Cardiac fibroblast (primary cell): ENCODE measurements around the gene RIPPLY3.
A peak's percentile ranks its signal among the peaks of the same experiment; 100 is the strongest.
"Not testable (repeated sequence)": the region's sequence is repeated elsewhere in the genome, so short reads cannot be mapped to it uniquely, and the experiment has no call there.

Source experiments
- DNase-seq, 2 donors: peaks; one replicate each; pipeline versions ENCODE4 v3.0.0 to v3.0.0-alpha.2; 2010; ENCODE audit warnings: low read depth in 2 of 2
- H3K4me3 ChIP-seq, 2 donors: replicated peaks in 1 of 2; 1 replicate in 1 of 2; 2 replicates in 1 of 2; pipeline ENCODE4 v1.5.1; 2011; ENCODE audit warnings: low read depth in 2 of 2, low read length in 2 of 2, mild to moderate bottlenecking in 2 of 2, moderate library complexity in 1 of 2
- TF ChIP-seq, protein P1 (sequence below): IDR thresholded peaks from one replicate; pipeline ENCODE4 v1.5.1; 2011; ENCODE audit warnings: low read depth, mild to moderate bottlenecking, low read length, inconsistent platforms

RIPPLY3 gene

GRCh38 chr21:37030864-37031263 lies 24.4 kb downstream of the RIPPLY3 start:
- no peak overlapping the region for H3K4me3 ChIP-seq
- DNase-seq, result no peak
- TF ChIP-seq, protein P1, sequence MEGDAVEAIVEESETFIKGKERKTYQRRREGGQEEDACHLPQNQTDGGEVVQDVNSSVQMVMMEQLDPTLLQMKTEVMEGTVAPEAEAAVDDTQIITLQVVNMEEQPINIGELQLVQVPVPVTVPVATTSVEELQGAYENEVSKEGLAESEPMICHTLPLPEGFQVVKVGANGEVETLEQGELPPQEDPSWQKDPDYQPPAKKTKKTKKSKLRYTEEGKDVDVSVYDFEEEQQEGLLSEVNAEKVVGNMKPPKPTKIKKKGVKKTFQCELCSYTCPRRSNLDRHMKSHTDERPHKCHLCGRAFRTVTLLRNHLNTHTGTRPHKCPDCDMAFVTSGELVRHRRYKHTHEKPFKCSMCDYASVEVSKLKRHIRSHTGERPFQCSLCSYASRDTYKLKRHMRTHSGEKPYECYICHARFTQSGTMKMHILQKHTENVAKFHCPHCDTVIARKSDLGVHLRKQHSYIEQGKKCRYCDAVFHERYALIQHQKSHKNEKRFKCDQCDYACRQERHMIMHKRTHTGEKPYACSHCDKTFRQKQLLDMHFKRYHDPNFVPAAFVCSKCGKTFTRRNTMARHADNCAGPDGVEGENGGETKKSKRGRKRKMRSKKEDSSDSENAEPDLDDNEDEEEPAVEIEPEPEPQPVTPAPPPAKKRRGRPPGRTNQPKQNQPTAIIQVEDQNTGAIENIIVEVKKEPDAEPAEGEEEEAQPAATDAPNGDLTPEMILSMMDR, result no peak

DNA sequence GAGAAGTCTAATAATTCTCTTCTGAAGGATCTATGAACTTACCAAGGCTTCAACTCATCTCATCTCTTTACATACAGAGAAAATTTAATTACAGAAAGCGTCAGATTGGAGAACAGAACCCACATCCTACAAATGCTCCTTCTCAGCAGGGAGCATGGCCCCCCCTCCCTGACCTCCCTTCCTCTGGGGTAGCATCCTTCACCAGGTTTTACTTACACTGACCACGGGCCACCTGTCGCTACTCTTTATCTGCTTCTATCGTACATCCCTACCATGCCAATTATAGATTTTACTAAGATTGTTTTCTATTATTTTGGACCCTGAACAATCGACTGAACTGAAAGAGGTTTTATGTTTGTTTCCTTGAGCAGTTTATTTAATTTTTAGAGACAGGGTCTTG lies 25.8 kb downstream of the RIPPLY3 start:
- no peak overlapping the region for H3K4me3 ChIP-seq
- no peak for DNase-seq
- TF ChIP-seq, protein P1, result no peak

- TF ChIP-seq, protein P1, result no peak
- no peak overlapping the region for H3K4me3 ChIP-seq
- peak; percentile 36 to 75 for DNase-seq
Observed at GRCh38 chr21:37032877-37033471, 26.5 kb downstream of the RIPPLY3 start.

DNA sequence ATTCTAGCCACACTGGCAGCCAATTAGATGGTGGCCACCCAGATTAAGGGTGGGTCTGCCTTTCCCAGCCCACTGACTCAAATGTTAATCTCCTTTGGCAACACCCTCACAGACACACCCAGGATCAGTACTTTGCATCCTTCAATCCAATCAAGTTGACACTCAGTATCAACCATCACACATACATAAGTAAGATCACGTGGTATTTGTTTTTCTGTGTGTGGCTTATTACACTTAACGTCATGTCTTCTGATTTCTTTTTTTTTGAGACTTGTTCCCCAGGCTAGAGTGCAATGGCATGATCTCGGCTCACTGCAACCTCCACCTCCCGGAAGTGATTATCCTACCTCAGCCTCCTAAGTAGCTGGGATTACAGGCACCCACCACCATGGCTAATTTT lies 27.9 kb downstream of the RIPPLY3 start:
- H3K4me3 ChIP-seq, DNase-seq: not testable (repeated sequence)

DNA sequence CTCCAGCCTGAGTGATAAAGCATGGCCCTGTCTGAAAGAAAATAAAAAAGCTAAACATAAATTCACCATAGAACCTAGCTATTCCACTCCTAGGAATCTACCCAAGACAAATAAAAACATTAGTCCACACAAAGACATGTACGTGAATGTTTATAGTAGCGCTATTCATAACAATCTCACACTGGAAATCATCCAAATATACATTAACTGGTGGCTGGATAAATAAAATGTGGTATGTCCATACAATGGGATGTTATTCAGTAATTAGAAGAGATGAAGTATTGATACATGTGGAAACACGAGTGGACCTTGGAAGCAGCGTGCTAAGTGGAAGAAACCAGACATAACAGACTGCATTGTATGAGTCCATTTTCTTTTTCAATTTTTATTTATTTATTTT lies 29.7 kb downstream of the RIPPLY3 start:
- TF ChIP-seq, protein P1, result no peak
- peak in 1 of 2 donors; percentile 7 for DNase-seq
- no peak overlapping the region for H3K4me3 ChIP-seq

GRCh38 chr21:37039411-37040075 lies 33.0 kb downstream of the RIPPLY3 start:
- H3K4me3 ChIP-seq, result no peak overlapping the region
- TF ChIP-seq, protein P1, result no peak
- peak in 1 of 2 donors; percentile 12 for DNase-seq

GRCh38 chr21:37040212-37040611 lies 33.7 kb downstream of the RIPPLY3 start:
- DNase-seq, result no peak
- TF ChIP-seq, protein P1, result no peak
- H3K4me3 ChIP-seq, result no peak overlapping the region
